Mucosa of stomach (tissue), 1 donor: ENCODE measurements around the gene ZBTB7A.
"Not testable (repeated sequence)": the region's sequence is repeated elsewhere in the genome, so short reads cannot be mapped to it uniquely, and the experiment has no call there.

Experiments used
- H3K27me3 ChIP-seq: one replicate; pipeline ENCODE4 v1.7.0; 2013; ENCODE audit warnings: mild to moderate bottlenecking, low read length; ENCODE audit not compliant: control insufficient read depth, insufficient read depth
- H3K36me3 ChIP-seq: one replicate; pipeline ENCODE4 v1.7.0; 2013; ENCODE audit warnings: low read length; ENCODE audit not compliant: control insufficient read depth, insufficient read depth
- H3K4me1 ChIP-seq: one replicate; pipeline ENCODE4 v1.7.0; 2013; ENCODE audit warnings: mild to moderate bottlenecking, low read length; ENCODE audit not compliant: control insufficient read depth, insufficient read depth
- H3K4me3 ChIP-seq: one replicate; pipeline ENCODE4 v1.7.0; 2013; ENCODE audit warnings: low read length
- H3K9ac ChIP-seq: one replicate; pipeline ENCODE4 v1.7.0; 2013; ENCODE audit warnings: mild to moderate bottlenecking, low read length, moderate library complexity
- H3K9me3 ChIP-seq: one replicate; pipeline ENCODE4 v1.7.0; 2013; ENCODE audit warnings: mild to moderate bottlenecking, low read length, moderate library complexity; ENCODE audit not compliant: control insufficient read depth
- donor health status: Pancreatic carcinoma.

Gene ZBTB7A

DNA sequence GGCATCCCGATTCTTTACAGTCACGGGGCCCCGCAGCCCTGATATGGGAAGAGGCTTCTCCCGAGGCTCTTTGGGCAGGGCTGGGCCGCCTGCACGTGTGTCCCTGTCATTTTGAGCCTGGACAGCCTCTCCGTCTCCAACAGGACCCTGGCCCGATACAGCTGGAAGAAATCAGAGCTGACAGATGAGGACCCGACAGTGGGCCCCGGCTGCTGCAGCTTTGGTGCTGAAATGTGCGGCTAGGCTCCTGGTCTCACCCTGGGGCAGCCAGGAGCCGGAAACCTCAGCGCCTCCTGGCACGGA, 55.9 kb downstream of the ZBTB7A start:
- H3K4me1 ChIP-seq, result peaks cover 76% of the 10 kb centered on the region
- no peak overlapping the region for H3K9ac ChIP-seq
- H3K4me3 ChIP-seq, result no peak overlapping the region

DNA sequence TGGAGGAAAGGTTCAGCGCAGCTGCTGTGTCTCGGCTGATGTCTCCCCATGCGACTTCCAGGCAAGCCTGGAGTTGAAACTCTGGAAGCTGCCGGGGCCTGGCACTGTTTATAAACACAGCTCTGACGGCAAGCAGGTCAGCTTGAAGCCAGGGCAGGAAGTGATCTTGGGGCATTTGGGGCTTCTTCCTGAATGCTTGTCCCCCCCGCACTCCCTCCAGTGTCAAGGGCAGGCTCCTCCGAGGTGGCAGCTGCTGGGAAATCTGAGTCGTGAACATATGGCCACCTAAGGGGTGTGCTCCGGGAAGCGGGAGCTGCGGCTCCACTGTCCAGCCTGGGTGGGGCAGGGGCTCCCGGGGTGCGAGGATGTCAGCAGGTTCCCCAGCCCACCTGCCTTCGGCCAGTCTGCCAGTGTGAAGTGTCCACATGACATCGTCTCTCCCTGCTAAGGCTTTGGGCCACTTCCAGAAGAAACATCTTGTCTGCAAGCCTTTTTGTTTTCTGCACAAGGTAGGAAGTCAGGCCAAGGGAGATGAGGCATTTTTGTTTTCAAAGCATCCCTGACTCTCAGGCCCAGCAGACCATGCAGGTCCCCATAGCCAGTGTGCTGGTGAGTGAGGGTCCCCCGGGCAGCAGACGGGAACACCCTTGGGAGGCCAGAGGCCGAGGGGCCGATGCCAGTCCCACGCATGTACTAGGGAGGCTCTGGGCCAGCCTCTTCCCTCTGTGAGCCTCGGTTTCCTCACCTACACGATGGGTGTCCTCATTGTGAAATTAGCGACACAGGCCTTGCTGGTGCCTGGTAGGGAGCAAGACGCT, 56.5 kb downstream of the ZBTB7A start:
- Histone ChIP-seq H3K4me3 (no peak overlapping the region), H3K9ac (peak overlapping the region; percentile 80), H3K4me1 (peaks cover 72% of the 10 kb centered on the region), H3K9me3 (no peaks in the 10 kb centered on the region), H3K27me3 (no peaks in the 10 kb centered on the region), H3K36me3 (peaks cover 10% of the 10 kb centered on the region)

More for the DNA sequence above, 55.9 kb downstream of the ZBTB7A start:
- no peaks in the 10 kb centered on the region for H3K27me3 ChIP-seq
- H3K36me3 ChIP-seq, result peaks cover 10% of the 10 kb centered on the region
- H3K9me3 ChIP-seq, result no peaks in the 10 kb centered on the region

DNA sequence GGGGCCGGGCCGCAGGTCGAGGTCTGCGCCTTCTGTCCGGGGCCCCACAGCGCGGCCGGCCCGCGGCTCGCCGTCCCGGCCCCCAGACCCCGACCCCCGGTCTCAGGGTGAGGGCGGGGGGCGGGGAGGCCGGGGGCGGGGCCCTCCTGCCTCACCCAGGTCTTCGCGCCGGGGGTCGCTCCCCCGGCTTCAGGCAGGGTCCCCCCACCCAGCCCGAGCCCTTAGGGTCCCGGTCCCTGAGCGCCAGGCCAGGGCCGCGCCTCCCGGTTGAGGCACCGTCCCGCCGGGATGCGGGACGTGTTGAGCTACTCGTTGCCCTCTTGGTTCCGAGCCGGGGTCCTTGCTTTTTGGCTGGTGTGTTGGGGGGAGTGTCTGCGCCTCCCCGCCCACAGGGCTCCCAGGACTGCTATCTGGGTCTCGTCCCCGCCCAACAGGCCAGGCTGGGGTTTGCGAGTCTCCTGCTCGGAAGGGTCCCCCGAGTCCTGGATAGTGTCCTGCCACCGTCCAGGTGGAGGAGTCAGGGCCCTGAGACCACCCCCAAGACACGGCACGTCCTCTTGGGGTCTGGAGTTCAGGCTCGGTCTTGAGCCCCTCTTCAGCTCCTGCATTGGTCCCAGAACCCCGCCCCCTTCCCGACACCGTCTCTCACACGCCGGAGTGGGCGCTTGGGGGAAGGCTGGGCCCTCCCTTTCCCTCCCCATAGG, 58.7 kb downstream of the ZBTB7A start:
- no peaks in the 10 kb centered on the region for H3K27me3 ChIP-seq
- no peaks in the 10 kb centered on the region for H3K9me3 ChIP-seq
- peak overlapping the region; percentile 80 for H3K9ac ChIP-seq
- no peaks in the 10 kb centered on the region for H3K36me3 ChIP-seq
- H3K4me1 ChIP-seq, result peaks cover 51% of the 10 kb centered on the region
- H3K4me3 ChIP-seq, result peak overlapping the region; percentile 56

DNA sequence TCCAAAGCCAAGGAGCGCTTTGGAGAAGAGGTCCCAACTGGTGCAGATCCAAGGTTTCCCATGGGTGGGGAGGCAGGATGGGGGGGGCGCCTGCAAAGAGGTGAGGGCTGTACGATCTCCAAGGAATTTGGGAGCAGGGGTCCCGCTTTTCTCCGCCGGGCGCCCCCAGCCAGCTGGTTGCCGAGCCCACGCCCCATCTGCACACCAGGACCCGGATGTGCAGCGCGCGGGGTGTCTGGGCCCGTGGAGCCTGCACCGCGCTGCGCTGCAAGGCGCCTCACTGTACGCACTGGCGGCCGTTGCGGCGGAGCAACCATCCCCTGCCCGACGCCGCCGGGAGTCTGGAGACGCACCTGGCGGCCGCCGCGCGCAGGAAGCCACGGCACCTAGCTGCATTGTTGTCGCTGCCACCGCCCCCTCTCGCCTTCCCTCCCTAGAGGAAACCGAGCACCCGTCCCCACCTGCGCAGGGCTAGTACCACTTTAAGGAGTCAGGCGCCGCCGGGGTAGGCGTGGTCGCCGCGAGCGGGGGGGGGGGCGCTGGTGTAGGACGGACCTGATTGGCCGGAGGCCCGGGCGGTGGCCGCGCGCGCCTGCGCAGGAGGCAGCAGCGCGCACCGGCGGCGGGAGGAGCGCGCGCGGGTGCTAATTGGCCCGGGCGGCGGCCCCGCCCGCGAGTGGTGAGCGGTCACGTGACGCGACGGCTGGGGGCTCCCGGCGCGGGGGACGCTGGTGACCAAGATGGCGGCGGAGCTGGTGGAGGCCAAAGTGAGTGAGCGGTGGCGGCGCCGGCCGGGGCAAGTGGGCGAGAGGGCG, 59.5 kb downstream of the ZBTB7A start, which contains the start of gene PIAS4:
Gene PIAS4 (plus strand): TSS at position 716 of the 815 bp plus-strand sequence. CDS start 25 bp downstream, at position 741.
- Histone ChIP-seq H3K36me3 (no peaks in the 10 kb centered on the region), H3K27me3 (no peaks in the 10 kb centered on the region), H3K9ac (peak within 1 kb of the TSS; percentile 80), H3K9me3 (no peaks in the 10 kb centered on the region), H3K4me3 (peak within 1 kb of the TSS; percentile 80), H3K4me1 (peaks cover 43% of the 10 kb centered on the region)

DNA sequence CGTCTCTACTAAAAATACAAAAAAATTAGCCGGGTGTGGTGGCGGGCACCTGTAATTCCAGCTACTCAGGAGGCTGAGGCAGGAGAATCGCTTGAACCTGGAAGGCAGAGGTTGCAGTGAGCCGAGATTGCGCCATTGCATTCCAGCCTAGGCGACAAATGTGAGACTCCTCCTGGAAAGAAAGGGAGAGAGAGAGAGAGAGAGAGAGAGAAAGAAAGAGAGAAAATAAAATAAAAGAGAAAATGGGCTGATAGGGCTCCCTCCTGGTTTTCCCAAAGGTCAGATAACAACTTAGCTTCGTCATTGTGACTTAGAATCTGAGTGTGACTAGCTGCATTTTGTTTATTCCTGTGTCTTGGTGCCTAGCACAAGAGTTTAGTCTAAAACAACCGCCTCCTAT, 61.3 kb downstream of the ZBTB7A start:
- H3K4me1 ChIP-seq, result peaks cover 27% of the 10 kb centered on the region
- not testable (repeated sequence) for H3K4me3 ChIP-seq, H3K27me3 ChIP-seq, H3K36me3 ChIP-seq, H3K9me3 ChIP-seq, H3K9ac ChIP-seq

DNA sequence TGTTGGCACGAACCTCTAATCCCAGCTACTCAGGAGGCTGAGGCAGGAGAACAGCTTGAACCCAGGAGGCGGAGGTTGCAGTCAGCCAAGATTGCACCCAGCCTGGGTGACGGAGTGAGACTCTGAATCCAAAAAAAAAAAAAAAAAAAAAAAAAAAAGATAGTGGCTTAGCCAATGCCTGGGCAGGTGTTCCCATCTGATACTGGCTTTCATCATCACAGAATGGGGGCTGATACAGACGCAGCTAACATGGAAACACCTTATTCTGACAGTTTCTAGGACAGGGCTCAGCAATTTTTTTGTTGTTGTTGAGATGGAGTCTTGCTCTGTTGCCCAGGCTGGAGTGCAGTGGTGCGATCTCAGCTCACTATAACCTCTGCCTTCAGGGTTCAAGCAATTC, 65.9 kb downstream of the ZBTB7A start:
- not testable (repeated sequence) for H3K27me3 ChIP-seq, H3K9ac ChIP-seq, H3K9me3 ChIP-seq, H3K4me3 ChIP-seq, H3K36me3 ChIP-seq, H3K4me1 ChIP-seq

DNA sequence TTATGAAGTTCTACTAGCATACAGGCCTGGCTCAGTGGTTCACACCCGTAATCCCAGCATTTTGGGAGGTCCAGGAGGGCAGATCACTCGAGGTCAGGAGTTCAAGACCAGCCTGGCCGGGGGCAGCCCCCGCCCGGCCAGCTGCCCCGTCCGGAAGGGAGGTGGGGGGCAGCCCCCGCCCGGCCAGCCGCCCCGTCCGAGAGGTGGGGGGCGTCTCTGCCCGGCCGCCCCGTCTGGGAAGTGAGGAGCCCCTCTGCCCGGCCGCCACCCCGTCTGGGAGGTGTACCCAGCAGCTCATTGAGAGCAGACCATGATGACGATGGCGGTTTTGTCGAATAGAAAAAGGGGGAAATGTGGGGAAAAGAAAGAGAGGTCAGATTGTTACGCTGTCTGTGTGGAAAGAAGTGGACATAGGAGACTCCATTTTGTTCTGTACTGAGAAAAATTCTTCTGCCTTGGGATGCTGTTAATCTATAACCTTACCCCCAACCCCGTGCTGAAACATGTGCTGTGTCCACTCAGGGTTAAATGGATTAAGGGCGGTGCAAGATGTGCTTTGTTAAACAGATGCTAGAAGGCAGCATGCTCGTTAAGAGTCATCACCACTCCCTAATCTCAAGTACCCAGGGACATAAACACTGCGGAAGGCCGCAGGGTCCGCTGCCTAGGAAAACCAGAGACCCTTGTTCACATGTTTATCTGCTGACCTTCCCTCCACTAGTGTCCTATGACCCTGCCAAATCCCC, 67.9 kb downstream of the ZBTB7A start:
- H3K4me1 ChIP-seq, H3K27me3 ChIP-seq, H3K4me3 ChIP-seq: not testable (repeated sequence)

DNA sequence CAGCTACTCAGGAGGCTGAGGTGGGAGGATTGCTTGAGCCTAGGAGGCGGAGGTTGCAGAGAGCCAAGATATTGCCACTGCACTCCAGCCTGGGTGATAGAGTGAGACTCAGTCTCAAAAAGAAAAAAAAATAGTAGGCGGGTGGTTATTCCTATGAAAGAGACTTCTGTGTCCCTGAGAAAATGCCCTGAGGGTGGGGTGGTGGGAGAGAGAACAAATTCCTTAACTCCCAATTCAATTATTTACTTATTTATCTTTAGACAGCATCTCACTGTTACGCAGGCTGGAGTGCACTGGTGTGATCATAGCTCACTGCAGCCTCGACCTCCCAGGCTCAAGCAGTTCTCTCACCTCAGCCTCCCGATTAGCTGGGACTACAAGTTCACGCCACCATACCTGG, 71.1 kb downstream of the ZBTB7A start:
- Histone ChIP-seq H3K9ac (no peak overlapping the region), H3K4me1 (no peaks in the 10 kb centered on the region), H3K4me3 (no peak overlapping the region), H3K27me3 (no peaks in the 10 kb centered on the region), H3K9me3 (no peaks in the 10 kb centered on the region), H3K36me3 (no peaks in the 10 kb centered on the region)

More for the DNA sequence above, 67.9 kb downstream of the ZBTB7A start:
- H3K9me3 ChIP-seq, H3K36me3 ChIP-seq, H3K9ac ChIP-seq: not testable (repeated sequence)
